ENCODE measurements around the gene KIF12. TPM values are rescaled to one million over a fixed set of nuclear protein-coding genes. Genes with fewer than 3 reads are reported as not detected.

KIF12 gene
- polyA plus RNA-seq (2012; ENCODE audit: missing spikeins) = not detected

DNA sequence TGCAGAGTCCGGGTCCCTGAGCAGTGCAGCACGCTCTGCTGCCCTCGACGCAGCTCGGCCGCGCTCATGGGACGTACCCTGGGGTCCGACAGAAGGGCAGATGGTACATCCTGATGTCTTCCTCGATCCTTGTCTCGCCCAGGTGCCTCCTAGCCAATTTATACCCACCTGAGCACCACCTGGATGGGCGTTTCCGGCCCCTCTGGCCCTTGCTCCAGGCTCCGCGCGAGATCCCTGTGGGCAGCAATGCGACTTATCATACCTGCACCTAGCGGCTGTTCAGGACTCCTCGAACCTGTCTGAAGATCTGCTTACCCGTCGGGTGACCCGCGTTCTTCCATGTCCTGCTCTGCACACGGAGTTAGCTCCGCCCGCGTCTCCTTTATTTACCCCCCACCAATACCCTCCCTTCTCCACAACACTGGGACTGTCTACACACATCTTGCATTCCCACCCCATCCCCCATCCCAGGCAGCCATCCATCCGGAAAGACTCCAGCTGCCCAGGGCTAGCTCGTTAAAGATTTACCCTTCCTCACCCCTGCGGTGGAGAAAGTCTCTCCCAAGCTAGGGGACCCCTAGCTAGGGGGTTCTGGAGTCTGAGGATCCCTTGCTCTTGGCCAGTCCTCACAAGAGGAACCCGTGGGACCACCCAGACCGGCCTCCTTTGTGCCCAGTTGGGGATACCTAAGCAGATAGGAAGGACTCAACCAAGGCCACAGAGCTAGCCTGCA is at the start of gene KIF12:
Gene KIF12 (minus strand): TSS at position 357 of the 733 bp plus-strand sequence. CDS start 16 bp downstream, at position 341.
- TF ChIP-seq POLR2AphosphoS5 (IDR thresholded peaks at IDR 0.05; ENCODE audit: low read depth, low read length) (no peak), POLR2A (IDR thresholded peaks at IDR 0.05; ENCODE audit: low read depth, low read length) (no peak), TAF1 (IDR thresholded peaks at IDR 0.05; ENCODE audit: borderline replicate concordance, low read depth, low read length) (no peak)
- FAIRE-seq (no peak), DNase-seq (ENCODE audit: insufficient read length) (no peak)

DNA sequence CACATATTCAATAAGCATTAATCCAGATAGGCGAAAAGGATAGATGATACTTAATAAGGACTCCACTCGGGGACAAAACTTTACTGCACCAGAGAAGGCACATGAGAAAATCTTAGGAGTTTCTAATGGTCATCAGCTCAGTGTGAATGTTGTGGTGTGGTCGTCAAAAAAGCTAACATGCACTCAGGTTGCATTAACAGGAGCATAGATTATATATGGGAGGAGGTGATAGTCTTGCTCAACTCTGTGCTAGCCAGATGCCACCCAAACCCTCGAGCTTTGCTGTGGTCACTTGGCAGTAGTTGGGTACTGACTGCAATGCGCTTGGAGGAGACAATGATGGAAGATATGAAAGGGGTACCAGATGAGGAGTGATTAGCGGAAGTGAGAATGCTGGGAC is 47.6 kb upstream of the KIF12 start:
- no peak for TF ChIP-seq TAF1 (IDR thresholded peaks at IDR 0.05; ENCODE audit: borderline replicate concordance, low read depth, low read length)
- no peak for DNase-seq (ENCODE audit: insufficient read length)
- no peak for FAIRE-seq

DNA sequence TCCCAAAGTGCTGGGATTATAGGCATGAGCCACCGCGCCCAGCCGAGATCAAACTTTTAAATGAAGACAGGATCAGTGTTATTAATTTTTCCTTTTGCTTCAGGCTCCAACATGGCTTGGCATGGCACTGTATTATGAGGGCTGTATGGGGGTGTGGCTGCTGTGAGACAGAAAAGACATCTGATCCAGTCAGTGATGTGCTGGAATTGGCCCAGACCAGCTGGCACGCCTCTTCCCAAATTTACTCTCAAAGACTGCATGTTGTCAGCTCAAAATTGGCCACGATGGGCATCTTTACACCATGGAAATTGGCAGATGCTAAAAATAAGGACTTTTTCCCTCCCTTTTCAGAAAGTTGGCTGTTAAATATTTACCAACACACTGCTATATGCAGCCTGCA is 44.1 kb upstream of the KIF12 start:
- TF ChIP-seq TAF1 (IDR thresholded peaks at IDR 0.05; ENCODE audit: borderline replicate concordance, low read depth, low read length) = no peak
- no peak for TF ChIP-seq POLR2A (IDR thresholded peaks at IDR 0.05; ENCODE audit: low read depth, low read length)
- TF ChIP-seq POLR2AphosphoS5 (IDR thresholded peaks at IDR 0.05; ENCODE audit: low read depth, low read length) = no peak
- FAIRE-seq (no peak), DNase-seq (ENCODE audit: insufficient read length) (no peak)

DNA sequence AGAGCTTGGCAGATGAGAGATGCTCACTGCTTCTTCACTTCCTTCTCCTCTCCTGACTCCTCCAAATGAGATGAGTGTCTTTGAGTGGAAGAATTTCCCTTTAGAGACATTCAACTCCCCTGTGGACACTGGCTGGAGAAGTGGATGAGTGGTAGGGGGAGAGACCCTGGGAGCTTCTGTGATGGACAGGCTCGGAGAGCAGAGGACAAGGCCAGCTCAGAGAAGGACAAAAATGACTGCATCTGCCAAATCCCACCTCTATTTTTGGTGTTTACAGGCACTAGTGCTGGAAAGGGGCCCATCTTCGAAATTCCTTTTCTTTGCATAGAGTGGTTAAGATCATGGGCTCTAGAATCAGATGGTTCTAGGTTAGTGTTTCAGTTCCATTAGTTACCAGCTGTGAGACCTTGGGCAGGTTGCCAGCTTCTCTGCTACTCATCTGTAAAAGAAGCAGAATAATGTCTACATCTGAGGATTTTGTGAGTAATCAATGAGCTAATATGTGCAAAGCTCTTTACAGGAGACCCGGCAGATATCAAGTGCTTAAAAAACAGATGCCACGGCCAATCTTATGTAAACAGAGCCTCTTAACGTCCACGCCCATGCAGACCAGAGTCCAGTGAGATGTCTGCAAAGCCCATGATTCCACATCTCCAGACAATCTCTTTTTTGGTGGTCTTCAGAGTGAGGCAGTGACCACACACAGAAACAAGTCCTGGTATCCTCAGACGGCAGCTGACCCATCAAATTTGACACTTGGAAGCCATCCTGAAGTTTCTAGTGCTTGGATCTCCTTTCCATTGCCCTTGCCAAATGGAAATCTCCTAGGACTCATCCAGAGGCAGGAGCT is 42.7 kb upstream of the KIF12 start:
- DNase-seq (ENCODE audit: insufficient read length) (no peak), FAIRE-seq (no peak)
- no peak for TF ChIP-seq TAF1 (IDR thresholded peaks at IDR 0.05; ENCODE audit: borderline replicate concordance, low read depth, low read length)
- TF ChIP-seq POLR2A (IDR thresholded peaks at IDR 0.05; ENCODE audit: low read depth, low read length) = no peak
- TF ChIP-seq POLR2AphosphoS5 (IDR thresholded peaks at IDR 0.05; ENCODE audit: low read depth, low read length) = no peak

DNA sequence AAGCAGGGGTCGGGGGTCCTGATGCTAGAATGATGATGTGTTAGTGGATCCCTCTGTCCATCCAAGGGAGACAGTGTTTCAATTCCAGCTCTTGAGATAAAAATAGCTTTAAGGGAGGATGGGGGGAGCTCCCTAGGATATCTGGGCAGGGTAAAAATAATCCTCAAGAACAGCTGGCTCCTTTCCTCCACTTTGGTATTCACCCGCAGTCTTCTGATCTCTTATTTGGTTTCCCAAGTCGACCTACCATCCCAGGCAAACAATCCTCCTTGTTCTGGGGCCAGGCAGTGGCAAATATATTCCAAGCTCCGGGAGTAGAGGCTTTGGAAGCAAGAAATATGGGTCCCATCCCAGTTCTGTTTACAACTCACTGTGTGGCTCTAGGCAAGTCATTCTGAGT is 41.8 kb upstream of the KIF12 start:
- no peak for DNase-seq (ENCODE audit: insufficient read length)
- TF ChIP-seq TAF1 (IDR thresholded peaks at IDR 0.05; ENCODE audit: borderline replicate concordance, low read depth, low read length) (no peak), POLR2AphosphoS5 (IDR thresholded peaks at IDR 0.05; ENCODE audit: low read depth, low read length) (no peak), POLR2A (IDR thresholded peaks at IDR 0.05; ENCODE audit: low read depth, low read length) (no peak)
- FAIRE-seq = no peak

DNA sequence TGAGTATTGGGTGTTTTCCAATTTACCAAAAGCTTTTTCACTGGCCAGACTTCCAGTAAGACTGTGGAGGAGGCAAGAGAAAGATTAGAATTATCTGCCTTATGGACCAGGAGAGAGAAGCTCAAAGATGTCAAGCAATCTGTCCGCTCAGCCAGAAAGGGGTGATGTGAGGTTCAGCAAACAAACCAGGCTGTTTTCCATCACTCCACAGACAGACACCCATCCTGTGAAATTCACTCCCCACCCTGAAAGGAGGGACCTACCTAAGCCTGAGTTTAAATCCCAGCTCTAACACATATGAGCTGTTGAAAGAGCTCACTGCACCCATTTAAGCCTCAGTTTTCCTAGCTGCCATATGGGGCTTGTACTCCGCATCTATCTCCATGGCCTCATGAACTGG is 41.3 kb upstream of the KIF12 start:
- FAIRE-seq (no peak), DNase-seq (ENCODE audit: insufficient read length) (no peak)
- TF ChIP-seq TAF1 (IDR thresholded peaks at IDR 0.05; ENCODE audit: borderline replicate concordance, low read depth, low read length) = no peak
- no peak for TF ChIP-seq POLR2A (IDR thresholded peaks at IDR 0.05; ENCODE audit: low read depth, low read length)
- TF ChIP-seq POLR2AphosphoS5 (IDR thresholded peaks at IDR 0.05; ENCODE audit: low read depth, low read length) = no peak

DNA sequence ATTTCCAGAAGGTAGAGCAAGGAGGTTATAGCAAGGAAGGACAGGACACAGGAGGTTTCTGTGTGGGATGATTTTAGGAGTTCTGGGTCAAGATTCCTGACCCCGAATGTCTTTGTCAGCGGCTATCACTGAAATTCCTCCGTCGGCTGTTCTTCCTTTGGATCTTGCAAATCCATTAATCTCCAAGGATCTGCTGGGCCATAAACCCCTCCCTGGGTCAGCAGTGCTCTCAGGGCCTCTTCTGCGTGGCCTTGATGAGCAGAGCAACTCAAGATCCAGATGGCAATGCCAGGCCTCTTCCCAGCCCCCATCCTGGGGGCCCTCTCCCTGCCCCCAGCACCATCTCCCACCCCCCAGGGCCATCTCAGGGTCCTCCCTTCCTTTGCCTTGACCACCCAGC is 40.0 kb upstream of the KIF12 start:
- no peak for TF ChIP-seq POLR2A (IDR thresholded peaks at IDR 0.05; ENCODE audit: low read depth, low read length)
- TF ChIP-seq POLR2AphosphoS5 (IDR thresholded peaks at IDR 0.05; ENCODE audit: low read depth, low read length) = no peak
- TF ChIP-seq TAF1 (IDR thresholded peaks at IDR 0.05; ENCODE audit: borderline replicate concordance, low read depth, low read length) = no peak
- FAIRE-seq = no peak
- DNase-seq (ENCODE audit: insufficient read length) = no peak

DNA sequence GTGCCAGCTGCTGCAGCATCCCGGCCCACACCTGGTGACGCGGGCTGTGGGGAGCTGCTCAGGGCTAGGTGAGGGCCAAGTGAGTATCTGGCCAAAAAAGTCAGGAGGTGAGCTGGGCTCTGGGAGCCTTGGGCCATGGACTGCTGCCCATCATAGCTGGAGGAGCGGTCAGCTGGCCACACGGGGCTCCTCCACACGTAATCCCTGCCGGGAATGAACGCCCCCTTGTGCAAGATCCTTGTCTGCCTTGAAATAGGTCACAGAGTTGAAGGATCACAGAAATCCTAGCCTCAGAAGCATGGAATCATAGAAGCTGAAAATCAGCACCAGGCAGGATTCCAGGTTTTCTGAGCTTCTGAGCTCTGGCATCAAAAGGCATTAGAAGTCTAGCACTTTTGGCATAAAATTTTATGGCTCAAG is 39.5 kb upstream of the KIF12 start:
- DNase-seq (ENCODE audit: insufficient read length) = no peak
- FAIRE-seq = no peak
- no peak for TF ChIP-seq TAF1 (IDR thresholded peaks at IDR 0.05; ENCODE audit: borderline replicate concordance, low read depth, low read length)
- TF ChIP-seq POLR2AphosphoS5 (IDR thresholded peaks at IDR 0.05; ENCODE audit: low read depth, low read length) = no peak
- no peak for TF ChIP-seq POLR2A (IDR thresholded peaks at IDR 0.05; ENCODE audit: low read depth, low read length)

DNA sequence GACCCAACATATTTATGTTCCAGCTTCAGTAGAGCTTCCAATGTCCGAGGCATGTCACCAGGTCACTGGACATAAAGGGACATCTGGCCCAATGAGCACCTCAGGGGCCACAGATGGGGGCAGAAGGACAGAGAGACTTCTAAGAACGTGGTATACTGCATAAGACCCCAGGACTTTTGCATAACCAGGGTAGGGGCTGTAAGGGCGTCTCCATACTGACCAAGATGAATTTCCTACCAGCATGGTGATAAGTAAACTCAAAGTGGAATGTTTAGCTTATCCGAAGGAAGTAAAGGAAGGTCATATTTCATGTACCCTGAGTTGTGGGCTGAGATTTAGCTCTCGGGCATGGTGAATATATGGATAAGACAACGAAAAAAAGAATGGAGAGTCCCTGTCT is 38.7 kb upstream of the KIF12 start:
- TF ChIP-seq POLR2AphosphoS5 (IDR thresholded peaks at IDR 0.05; ENCODE audit: low read depth, low read length) (no peak), POLR2A (IDR thresholded peaks at IDR 0.05; ENCODE audit: low read depth, low read length) (no peak), TAF1 (IDR thresholded peaks at IDR 0.05; ENCODE audit: borderline replicate concordance, low read depth, low read length) (no peak)
- DNase-seq (ENCODE audit: insufficient read length) (no peak), FAIRE-seq (no peak)

DNA sequence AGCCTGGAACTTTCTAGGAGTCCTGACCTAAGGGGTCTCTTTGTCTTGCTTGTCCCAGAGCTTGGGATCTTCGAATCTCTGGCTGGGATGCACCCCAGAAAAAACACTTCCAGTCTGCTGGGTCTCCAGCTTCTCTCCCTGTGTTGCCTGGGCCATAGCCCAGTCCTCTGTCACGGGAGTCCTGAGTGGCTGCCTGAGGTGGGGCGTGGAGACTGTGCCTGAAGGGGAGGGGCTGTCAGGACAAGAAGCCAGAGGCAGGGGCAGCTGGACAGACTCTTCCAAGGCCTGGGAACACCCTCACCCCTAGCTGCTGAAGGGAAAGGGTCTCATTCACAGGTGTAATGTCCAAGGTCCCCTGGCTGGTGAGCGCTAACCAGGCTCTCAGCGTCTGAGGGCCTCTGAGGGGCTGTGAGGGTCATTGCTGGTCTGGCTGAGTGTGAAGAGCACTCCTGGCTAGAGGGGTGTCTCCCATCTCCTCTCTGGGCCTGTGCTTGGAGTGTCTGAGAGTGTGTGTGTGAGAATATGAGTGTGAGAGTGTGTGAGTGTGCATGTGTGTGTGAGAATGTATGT is 35.8 kb upstream of the KIF12 start:
- DNase-seq (ENCODE audit: insufficient read length) = no peak
- no peak for FAIRE-seq
- no peak for TF ChIP-seq TAF1 (IDR thresholded peaks at IDR 0.05; ENCODE audit: borderline replicate concordance, low read depth, low read length)
- TF ChIP-seq POLR2A (IDR thresholded peaks at IDR 0.05; ENCODE audit: low read depth, low read length) = no peak
- TF ChIP-seq POLR2AphosphoS5 (IDR thresholded peaks at IDR 0.05; ENCODE audit: low read depth, low read length) = no peak

DNA sequence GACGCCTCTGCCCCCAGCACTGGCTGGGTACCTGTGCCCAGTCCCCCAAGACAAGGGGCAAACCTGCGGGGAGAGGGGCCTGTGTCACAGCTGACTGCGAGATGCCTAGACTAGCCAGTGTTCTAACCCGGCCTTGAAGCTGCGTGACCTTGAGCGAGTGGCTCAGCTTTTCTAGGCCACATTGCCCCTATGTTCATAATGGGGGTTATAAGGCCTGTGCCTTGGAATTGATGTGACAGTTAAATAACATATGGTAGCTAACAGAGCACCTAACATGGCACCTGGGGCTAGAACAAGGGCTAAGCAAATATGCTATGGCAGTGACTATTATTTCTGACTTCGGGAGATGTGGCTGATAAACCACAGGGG is 33.4 kb upstream of the KIF12 start:
- FAIRE-seq = no peak
- DNase-seq (ENCODE audit: insufficient read length) = no peak
- TF ChIP-seq TAF1 (IDR thresholded peaks at IDR 0.05; ENCODE audit: borderline replicate concordance, low read depth, low read length) (no peak), POLR2AphosphoS5 (IDR thresholded peaks at IDR 0.05; ENCODE audit: low read depth, low read length) (no peak), POLR2A (IDR thresholded peaks at IDR 0.05; ENCODE audit: low read depth, low read length) (no peak)

Data from GM12892 (cell line).